Measurements from ENCODE around the gene OPN1MW3.
"Not testable (repeated sequence)": the region's sequence is repeated elsewhere in the genome, so short reads cannot be mapped to it uniquely, and the experiment has no call there.

OPN1MW3 gene

GRCh38 chrX:154296731-154297130 lies 39.3 kb downstream of the OPN1MW3 start:
- no peak for DNase-seq

GRCh38 chrX:154298312-154298711 lies 40.9 kb downstream of the OPN1MW3 start:
- no peak for DNase-seq

GRCh38 chrX:154300816-154301215 lies 43.4 kb downstream of the OPN1MW3 start:
- DNase-seq: peak; percentile 78 to 79

GRCh38 chrX:154302998-154303397 lies 45.6 kb downstream of the OPN1MW3 start:
- DNase-seq: not testable (repeated sequence)

DNA sequence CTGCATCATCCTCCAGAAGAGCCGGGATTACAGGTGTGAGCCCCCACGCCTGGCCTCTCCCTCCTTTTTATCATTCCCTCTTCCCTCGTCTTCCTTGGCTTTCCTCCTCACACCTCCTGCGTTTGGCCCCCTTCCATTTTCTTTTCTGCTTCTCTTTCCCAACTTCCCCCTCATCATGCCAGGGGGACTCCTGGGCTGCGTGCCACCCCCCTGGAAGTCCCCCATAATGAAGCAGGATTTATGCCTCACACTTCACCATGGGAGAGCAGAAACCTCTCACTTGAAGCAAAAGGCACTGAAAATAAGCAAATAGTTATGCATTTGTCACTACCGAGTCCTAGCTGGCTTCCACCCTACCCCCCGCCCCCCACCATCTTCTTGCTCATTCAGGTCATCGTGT lies 46.1 kb downstream of the OPN1MW3 start:
- DNase-seq: no peak

GRCh38 chrX:154304846-154305245 lies 47.5 kb downstream of the OPN1MW3 start:
- DNase-seq: no peak

GRCh38 chrX:154305541-154306205 lies 48.3 kb downstream of the OPN1MW3 start:
- DNase-seq: peak; percentile 22 to 51

DNA sequence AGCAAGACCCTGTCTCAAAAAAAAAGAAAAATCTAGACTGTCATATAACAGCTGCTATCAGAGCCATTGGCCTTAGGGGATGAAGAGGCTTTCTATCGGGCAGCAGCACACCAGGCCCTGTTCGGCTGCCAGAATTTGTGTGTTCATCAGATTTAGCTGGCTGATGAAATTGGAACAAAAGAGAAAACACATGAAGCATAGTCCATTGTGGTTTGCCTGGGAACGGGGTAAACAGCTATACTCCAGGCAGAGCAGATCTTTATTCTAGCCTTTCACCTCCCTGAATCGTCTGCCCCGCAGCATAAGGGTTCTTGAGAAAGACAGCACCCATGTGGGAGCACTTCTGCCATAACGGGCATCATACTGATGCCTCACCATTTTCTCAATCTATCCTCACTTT lies 49.8 kb downstream of the OPN1MW3 start:
- no peak for DNase-seq

DNA sequence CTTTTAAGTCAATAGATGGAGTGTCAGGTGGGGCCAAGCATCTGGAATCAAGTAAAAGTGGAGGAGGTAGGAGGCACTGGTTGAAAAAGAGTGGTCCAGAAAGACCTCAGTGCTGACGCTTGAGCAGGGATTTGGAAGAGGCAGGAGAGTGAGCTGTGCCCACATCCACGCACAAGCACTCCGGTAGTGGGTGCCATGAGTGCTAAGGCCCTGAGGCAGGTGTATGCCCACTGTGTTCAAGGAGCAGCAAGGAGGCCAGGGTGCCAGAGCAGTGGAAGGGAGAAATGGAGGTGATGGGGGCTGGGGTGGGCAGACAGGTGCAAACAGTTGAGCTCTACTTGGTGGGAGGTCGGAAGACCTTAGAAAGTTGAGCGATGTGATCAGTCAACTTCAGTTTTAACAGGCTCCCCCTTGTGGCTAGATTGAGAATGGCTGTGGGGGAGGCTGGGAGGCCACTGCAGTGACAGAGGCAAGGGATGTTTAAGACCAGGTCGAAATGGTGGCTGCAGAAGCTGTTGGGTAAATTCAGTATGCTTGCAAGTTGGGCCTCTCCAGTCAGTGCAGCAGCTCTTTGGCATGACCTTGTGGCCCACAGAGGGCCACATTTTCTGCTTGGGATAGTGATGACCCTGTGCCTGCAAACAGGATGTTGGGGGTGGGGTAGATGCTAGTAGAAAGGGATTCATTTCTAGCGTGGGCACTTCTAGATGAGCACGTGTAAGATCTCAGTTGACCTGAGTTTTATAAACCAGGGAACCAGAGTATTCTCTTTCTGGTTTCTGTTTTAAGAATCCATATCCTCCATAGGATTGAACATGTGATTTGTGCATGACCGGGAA lies 50.9 kb downstream of the OPN1MW3 start:
- DNase-seq: peak; percentile 26 to 89

GRCh38 chrX:154309041-154309775 lies 51.8 kb downstream of the OPN1MW3 start:
- DNase-seq: no peak

GRCh38 chrX:154310616-154311536 lies 53.5 kb downstream of the OPN1MW3 start:
- no peak for DNase-seq

GRCh38 chrX:154312116-154312515 lies 54.7 kb downstream of the OPN1MW3 start:
- no peak for DNase-seq

DNA sequence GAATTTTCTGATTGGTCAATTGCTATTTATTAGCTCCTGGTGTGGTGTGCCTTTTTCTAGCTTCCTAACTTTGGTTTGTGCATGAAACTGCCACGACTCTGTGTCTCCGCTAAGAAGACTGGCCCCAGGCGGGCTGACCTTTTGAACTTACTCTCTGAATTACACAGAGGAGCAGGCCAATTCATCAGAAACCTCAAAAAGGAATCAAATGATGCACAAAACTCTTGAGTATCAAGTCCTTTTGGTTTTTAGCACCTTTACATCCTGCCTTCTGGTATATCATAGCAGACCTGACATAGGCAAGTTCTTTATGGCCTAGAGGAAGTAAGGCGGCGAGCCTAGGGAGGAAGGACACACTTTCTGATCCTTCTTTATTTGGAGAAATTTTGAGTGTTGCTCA lies 55.8 kb downstream of the OPN1MW3 start:
- DNase-seq: no peak

DNA sequence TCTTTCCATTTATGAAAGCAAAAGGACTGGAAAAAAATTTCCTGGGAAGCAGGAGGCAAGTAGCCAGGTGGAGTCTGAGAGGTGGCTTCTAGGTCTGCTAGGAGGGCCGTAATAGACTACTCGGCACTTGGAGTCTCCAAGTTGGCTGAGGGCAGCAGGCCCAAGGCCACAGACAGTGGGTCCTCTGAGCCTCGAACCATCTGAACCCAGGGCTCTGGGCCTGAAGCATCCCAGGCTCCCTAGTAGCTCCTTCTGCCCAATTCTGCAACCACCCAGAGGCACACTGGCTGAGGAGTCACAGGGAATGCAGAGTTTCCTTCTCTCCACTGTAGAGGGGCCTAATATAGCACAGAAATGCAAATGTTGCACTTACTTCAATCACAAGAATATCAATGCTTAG lies 58.0 kb downstream of the OPN1MW3 start:
- no peak for DNase-seq

DNA sequence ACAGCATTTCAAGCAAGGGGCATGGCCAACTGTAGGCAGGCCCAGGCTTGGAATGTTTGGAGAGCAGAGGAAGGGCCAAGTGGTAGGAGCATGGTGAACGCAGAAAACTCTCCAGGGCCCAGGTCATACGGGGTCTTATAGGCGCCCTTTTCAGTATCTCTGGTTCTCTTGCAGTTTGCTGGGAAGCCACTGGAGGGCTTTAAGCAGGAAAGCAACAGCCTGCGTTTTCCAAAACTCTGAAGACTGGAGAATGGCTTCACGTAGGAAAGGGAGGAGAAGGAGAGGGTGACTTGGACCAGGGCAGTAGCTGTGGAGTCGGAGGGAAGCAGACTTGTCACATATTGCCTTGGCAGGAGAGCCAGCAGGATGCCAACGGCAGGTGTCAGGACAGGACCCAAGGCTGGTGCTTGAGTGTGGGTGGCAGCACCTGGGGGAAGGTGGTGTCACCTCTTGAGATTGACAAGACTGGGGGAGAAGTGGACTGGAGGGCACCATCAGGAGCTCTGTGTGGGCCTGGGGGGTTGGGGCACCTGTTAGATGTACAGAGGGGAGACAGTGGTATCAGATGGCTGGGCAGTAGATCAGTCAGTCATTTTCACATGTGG lies 60.1 kb downstream of the OPN1MW3 start:
- no peak for DNase-seq

GRCh38 chrX:154320406-154320805 lies 63.0 kb downstream of the OPN1MW3 start:
- no peak for DNase-seq
